ENCODE data around the gene PCTP. TPM values are rescaled to one million over a fixed set of nuclear protein-coding genes. Genes with fewer than 3 reads are reported as not detected.

The PCTP gene
- polyA plus RNA-seq, 1 of the 3 experiments (the other 2 are of a cell fraction) = 20.8 TPM

GRCh38 chr17:55743103-55743679 is 7.7 kb upstream of the PCTP start (continued):
- TF ChIP-seq PBX3 (IDR thresholded peaks at IDR 0.05) (peak; percentile 22; the same call in 1 of the 2 replicates), RFX5 (IDR thresholded peaks at IDR 0.05; ENCODE audit: low read length) (no peak), CHD2 (IDR thresholded peaks at IDR 0.05; ENCODE audit: low read length, partially characterized antibody) (no peak), ELF1 (IDR thresholded peaks at IDR 0.05) (no peak), RAD21 (IDR thresholded peaks at IDR 0.05; ENCODE audit: low read length) (no peak), SIN3A (IDR thresholded peaks at IDR 0.05; ENCODE audit: borderline replicate concordance, low read depth, low read length) (no peak), IRF3 (IDR thresholded peaks at IDR 0.05; ENCODE audit: low read depth, low read length) (no peak), YY1 (IDR thresholded peaks at IDR 0.05; ENCODE audit: low read depth) (no peak)

GRCh38 chr17:55745258-55745657 is 5.6 kb upstream of the PCTP start:
- DNase-seq = no peak
- Histone ChIP-seq H3K27ac (ENCODE audit: low read depth in 2 of 2, low read length in 1 of 2) (no peak overlapping the region), H3K79me2 (ENCODE audit: insufficient read depth) (no peaks in the 10 kb centered on the region), H3K4me3 (ENCODE audit: low read depth in 2 of 2, low read length in 1 of 2) (no peak overlapping the region), H3K9me2 (no peaks in the 10 kb centered on the region), H3K4me1 (ENCODE audit: control insufficient read depth in 1 of 2, insufficient read depth in 2 of 2, low read depth in 1 of 2, low read length in 1 of 2) (no peaks in the 10 kb centered on the region; a peak in 1 of 4 replicates), H3F3A (replicated peaks; ENCODE audit: insufficient read depth) (peaks cover 9% of the 10 kb centered on the region), H3K27me3 (ENCODE audit: insufficient read depth) (no peaks in the 10 kb centered on the region; the same call in 1 of the 2 replicates), H4K20me1 (ENCODE audit: insufficient read depth) (no peaks in the 10 kb centered on the region), H3K36me3 (replicated peaks in 1 of 2; ENCODE audit: control insufficient read depth in 1 of 2, insufficient read depth in 2 of 2, low read length in 1 of 2) (no peaks in the 10 kb centered on the region), H3K9ac (no peak overlapping the region), H2AFZ (ENCODE audit: low read depth) (no peak overlapping the region), H3K9me3 (no peaks in the 10 kb centered on the region), H3K4me2 (no peak overlapping the region)
- ChIA-PET CTCF (interaction anchor here (16.5 to 18.2 kb wide), 2 partner anchors 10 to 219 kb away, joined by 139 to 175 read pairs; no protein-coding TSS in a partner anchor), POLR2A (no interaction called here)
- WGBS (ENCODE audit: low lambda C conversion rate) = 86% methylated on average over 1 of the region's 1 CpG
- TF ChIP-seq REST (IDR thresholded peaks at IDR 0.05; ENCODE audit: low read depth, low read length) = no peak
- TF ChIP-seq TCF12 (IDR thresholded peaks at IDR 0.05) = no peak
